Ascending aorta (tissue), 2 donors: ENCODE data around the gene IGFBP4. TPM values are rescaled to one million over a fixed set of nuclear protein-coding genes. Genes with fewer than 3 reads are reported as not detected.

Source experiments
- DNase-seq, 2 donors: peaks; one replicate each; pipeline ENCODE4 v3.0.0-alpha.2; 2019; ENCODE audit warnings: low spot score in 2 of 2
- H3K27ac ChIP-seq, 2 donors: fragments of 200-600 bp; sonication (generic); one replicate each; pipeline ENCODE4 v1.5.1; 2016 to 2017; ENCODE audit warnings: mild to moderate bottlenecking in 1 of 2
- H3K27me3 ChIP-seq: fragments of 200-600 bp; sonication (generic); one replicate; pipeline ENCODE4 v1.5.1; 2017
- H3K36me3 ChIP-seq, 2 donors: fragments of 200-600 bp; sonication (generic); one replicate each; pipeline ENCODE4 v1.5.1; 2016
- H3K4me1 ChIP-seq, 2 donors: fragments of 200-600 bp; sonication (generic); one replicate each; pipeline ENCODE4 v1.5.1; 2016 to 2017; ENCODE audit warnings: mild to moderate bottlenecking in 1 of 2
- H3K4me3 ChIP-seq, 2 donors: fragments of 200-600 bp; sonication (generic); one replicate each; pipeline ENCODE4 v1.5.1; 2016 to 2017; ENCODE audit warnings: mild to moderate bottlenecking in 1 of 2
- H3K9me3 ChIP-seq, 2 donors: fragments of 200-600 bp; sonication (generic); one replicate each; pipeline ENCODE4 v1.5.1; 2016
- CTCF ChIP-seq, 3 experiments: fragments of 200-600 bp in 2 of 3; fragments of 450-650 bp in 1 of 3; sonication (generic) in 2 of 3; IDR thresholded peaks; one replicate each; pipeline ENCODE4 v1.5.1; 2016 to 2019; ENCODE audit warnings: antibody characterized with exemption in 3 of 3, mild to moderate bottlenecking in 1 of 3, moderate library complexity in 1 of 3
- intact Hi-C: fragments of 100-400 bp; cut with DNase I; formaldehyde crosslinking; loops from one replicate; pipeline ENCODE4 v1.15.1; 2023
- total RNA-seq: library from RNA; depleted of rRNA; stranded (reverse); fragments of >200 nt; gene quantifications from one replicate; pipeline ENCODE4 v1.1.0, GENCODE V29; 2016

The IGFBP4 gene
- total RNA-seq, 1 donor from 2014 or later = 1,295 TPM

DNA sequence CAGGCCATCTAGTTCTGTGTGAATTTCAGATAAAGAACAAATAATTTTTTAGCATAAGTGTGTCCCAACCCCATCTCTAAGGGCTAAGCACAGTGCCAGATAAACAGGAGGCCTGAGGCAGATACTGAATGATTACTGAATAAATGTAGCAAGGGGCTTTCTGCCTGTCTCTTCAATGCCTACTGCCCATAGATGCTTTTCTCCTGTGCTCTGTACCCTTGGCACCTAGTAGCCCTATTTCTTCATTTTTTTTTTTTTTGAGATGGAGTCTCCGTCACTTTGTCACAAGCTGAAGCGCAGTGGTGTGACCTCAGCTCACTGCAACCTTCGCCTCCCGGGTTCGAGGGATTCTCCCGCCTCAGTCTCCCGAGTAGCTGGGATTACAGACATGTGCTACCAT is 25.3 kb downstream of the IGFBP4 start:
- Histone ChIP-seq H3K9me3 (no peaks in the 10 kb centered on the region), H3K27me3 (no peaks in the 10 kb centered on the region), H3K27ac (no peak overlapping the region), H3K4me3 (no peak overlapping the region), H3K36me3 (no peaks in the 10 kb centered on the region), H3K4me1 (peaks cover 0 to 8% of the 10 kb centered on the region in 2 donors)
- no peak for TF ChIP-seq CTCF (IDR thresholded peaks at IDR 0.05)
- DNase-seq = no peak
- intact Hi-C loops = no loop called here

- Histone ChIP-seq H3K36me3 (no peaks in the 10 kb centered on the region), H3K27me3 (no peaks in the 10 kb centered on the region), H3K9me3 (no peaks in the 10 kb centered on the region), H3K4me1 (peaks cover 0 to 8% of the 10 kb centered on the region in 2 donors), H3K27ac (no peak overlapping the region), H3K4me3 (no peak overlapping the region)
- intact Hi-C loops = no loop called here
- no peak for TF ChIP-seq CTCF (IDR thresholded peaks at IDR 0.05)
- DNase-seq = no peak
Measured at GRCh38 chr17:40469805-40470675, 26.8 kb downstream of the IGFBP4 start.

- H3K9me3 ChIP-seq = no peaks in the 10 kb centered on the region
- H3K27ac ChIP-seq = peak overlapping the region; percentile 33 to 61
- peaks cover 0 to 12% of the 10 kb centered on the region in 2 donors for H3K4me1 ChIP-seq
- no peaks in the 10 kb centered on the region for H3K36me3 ChIP-seq
- no peak for TF ChIP-seq CTCF (IDR thresholded peaks at IDR 0.05)
- intact Hi-C loops = no loop called here
- H3K27me3 ChIP-seq = no peaks in the 10 kb centered on the region
- H3K4me3 ChIP-seq = no peak overlapping the region
- DNase-seq = no peak
Measured at GRCh38 chr17:40470932-40471828, 27.9 kb downstream of the IGFBP4 start.

- DNase-seq = no peak
- H3K27me3 ChIP-seq = no peaks in the 10 kb centered on the region
- no peak overlapping the region for H3K4me3 ChIP-seq
- intact Hi-C loops = no loop called here
- no peaks in the 10 kb centered on the region for H3K36me3 ChIP-seq
- peak overlapping the region; percentile 9 to 33 for H3K27ac ChIP-seq
- no peaks in the 10 kb centered on the region for H3K9me3 ChIP-seq
- TF ChIP-seq CTCF (IDR thresholded peaks at IDR 0.05) = no peak
- peaks cover 0 to 12% of the 10 kb centered on the region in 2 donors for H3K4me1 ChIP-seq
Measured at GRCh38 chr17:40471846-40472732, 28.8 kb downstream of the IGFBP4 start.
